GM10248 (cell line): ENCODE data around the gene KLK2.

Experiments used
- CTCF ChIA-PET: fragments of 300-600 bp; sonication (Branson Sonifier 250); formaldehyde crosslinking; extraction: SDS; loops from one replicate; lab custom pipeline; 2021; ENCODE audit warnings: antibody characterized with exemption; lab: Yijun Ruan, JAX
- POLR2A ChIA-PET: fragments of 350-650 bp; sonication (Branson Sonifier 250); formaldehyde crosslinking; extraction: SDS; loops from one replicate; lab custom pipeline; 2020; ENCODE audit warnings: antibody characterized with exemption; lab: Yijun Ruan, JAX
- DNase-seq: peaks from one replicate; pipeline ENCODE4 v3.0.0; 2012; ENCODE audit errors: extremely low spot score
- CTCF ChIP-seq: IDR thresholded peaks from 2 replicates; pipeline ENCODE4 v1.5.1; 2012; ENCODE audit warnings: mild to moderate bottlenecking, low read depth; ENCODE audit errors: extremely low read depth, missing control alignments, control extremely low read depth

KLK2 gene

GRCh38 chr19:50859849-50860248 lies 13.4 kb upstream of the KLK2 start:
- no peak for DNase-seq
- ChIA-PET POLR2A (no interaction called here), CTCF (interaction anchor here (1.4 kb wide), 1 partner anchor 62 kb away, joined by 5 read pairs; no protein-coding TSS in a partner anchor)
- no peak for TF ChIP-seq CTCF

- CTCF ChIA-PET = interaction anchor here (1.4 kb wide), 1 partner anchor 61 kb away, joined by 5 read pairs; no protein-coding TSS in a partner anchor
- POLR2A ChIA-PET = no interaction called here
- no peak for DNase-seq
- TF ChIP-seq CTCF = no peak
These were observed 12.2 kb upstream of the KLK2 start for GRCh38 chr19:50861010-50861409.

- POLR2A ChIA-PET = no interaction called here
- CTCF ChIA-PET = interaction anchor here (2.5 kb wide), 1 partner anchor 16 kb away, joined by 6 read pairs; no protein-coding TSS in a partner anchor
These were observed 11.5 kb upstream of the KLK2 start for GRCh38 chr19:50861496-50862286.

GRCh38 chr19:50869479-50869878 lies 3.8 kb upstream of the KLK2 start:
- TF ChIP-seq CTCF = no peak
- DNase-seq = no peak
- ChIA-PET CTCF (interaction anchor here (1.3 kb wide), 1 partner anchor 52 kb away, joined by 3 read pairs; no protein-coding TSS in a partner anchor), POLR2A (no interaction called here)

More at GRCh38 chr19:50861496-50862286, 11.5 kb upstream of the KLK2 start:
- no peak for TF ChIP-seq CTCF
- DNase-seq = no peak

- no peak for TF ChIP-seq CTCF
- CTCF ChIA-PET = interaction anchor here (0.8 to 1.3 kb wide), 2 partner anchors 8 to 51 kb away, joined by 3 read pairs; no protein-coding TSS in a partner anchor
- no peak for DNase-seq
- POLR2A ChIA-PET = no interaction called here
These were observed 2.7 kb upstream of the KLK2 start for GRCh38 chr19:50870417-50871089.

GRCh38 chr19:50874211-50874610 lies 972 bp downstream of the KLK2 start:
- TF ChIP-seq CTCF = no peak

More at GRCh38 chr19:50874211-50874610, 972 bp downstream of the KLK2 start:
- ChIA-PET POLR2A (interaction anchor here (0.6 kb wide), 1 partner anchor 20 kb away, joined by 6 read pairs; no protein-coding TSS in a partner anchor), CTCF (interaction anchor here (1.3 to 2.3 kb wide), 5 partner anchors 9 to 505 kb away, joined by 3 to 9 read pairs (median 5); no protein-coding TSS in a partner anchor)
- DNase-seq = no peak
